Smooth muscle cell (in vitro differentiated cells): ENCODE data around the gene OPN3. TPM values are rescaled to one million over a fixed set of nuclear protein-coding genes. Genes with fewer than 3 reads are reported as not detected.

Experiments
- DNase-seq: peaks from one replicate; lab custom pipeline; 2025; ENCODE audit not compliant: unreplicated experiment; lab: John Stamatoyannopoulos, UW
- H2AFZ ChIP-seq: fragments of 200-600 bp; sonication (generic); 2 replicates; pipeline ENCODE4 v1.6.0; 2016; ENCODE audit warnings: antibody characterized with exemption, low read depth, mild to moderate bottlenecking
- H3F3A ChIP-seq: fragments of 200-600 bp; sonication (generic); 2 replicates; pipeline ENCODE4 v1.6.0; 2017; ENCODE audit warnings: antibody characterized with exemption, low read depth
- H3K27ac ChIP-seq: fragments of 200-600 bp; sonication (generic); 2 replicates; pipeline ENCODE4 v1.5.1; 2016; ENCODE audit warnings: low read depth, mild to moderate bottlenecking
- H3K27me3 ChIP-seq: fragments of 200-600 bp; sonication (generic); 2 replicates; pipeline ENCODE4 v1.6.1; 2016; ENCODE audit warnings: low read depth, mild to moderate bottlenecking
- H3K36me3 ChIP-seq: fragments of 200-600 bp; sonication (generic); 2 replicates; pipeline ENCODE4 v1.5.1; 2016; ENCODE audit warnings: low read depth
- H3K4me1 ChIP-seq: fragments of 200-600 bp; sonication (generic); 2 replicates; pipeline ENCODE4 v1.5.1; 2016; ENCODE audit warnings: low read depth
- H3K4me2 ChIP-seq: fragments of 200-600 bp; sonication (generic); 2 replicates; pipeline ENCODE4 v1.6.0; 2016; ENCODE audit warnings: mild to moderate bottlenecking
- H3K4me3 ChIP-seq: fragments of 200-600 bp; sonication (generic); 2 replicates; pipeline ENCODE4 v1.5.1; 2016; ENCODE audit warnings: mild to moderate bottlenecking
- H3K79me2 ChIP-seq: fragments of 200-600 bp; sonication (generic); 2 replicates; pipeline ENCODE4 v1.6.0; 2016; ENCODE audit warnings: low read depth, mild to moderate bottlenecking
- H3K9ac ChIP-seq: fragments of 200-600 bp; sonication (generic); 2 replicates; pipeline ENCODE4 v1.6.0; 2016; ENCODE audit warnings: low read depth
- H3K9me3 ChIP-seq: fragments of 200-600 bp; sonication (generic); replicated peaks from 2 replicates; pipeline ENCODE4 v1.5.1; 2016; ENCODE audit warnings: low read depth
- H4K20me1 ChIP-seq: fragments of 200-600 bp; sonication (generic); 2 replicates; pipeline ENCODE4 v1.6.0; 2016; ENCODE audit warnings: low read depth
- WGBS: methylation state at CpG from one replicate; pipeline ENCODE4 v1.1.7; 2016; ENCODE audit warnings: low lambda C conversion rate; 5-methylcytosine and 5-hydroxymethylcytosine counted together
- polyA plus RNA-seq: library from polyadenylated mRNA; unstranded; fragments of >200 nt; fragmentation: Nextera tagmentation; extraction: Ambion mirVana; gene quantifications from 2 replicates; pipeline ENCODE4 v1.2.1, GENCODE V29; 2016
- total RNA-seq: library from RNA; depleted of rRNA; stranded (reverse); fragments of >200 nt; gene quantifications from 2 replicates; pipeline ENCODE4 v1.2.3, GENCODE V29; 2014
- TF ChIP-seq, protein P1 (sequence below): fragments of 200-600 bp; sonication (generic); IDR thresholded peaks from 2 replicates; pipeline ENCODE4 v1.5.1; 2017; ENCODE audit warnings: borderline replicate concordance, mild to moderate bottlenecking, antibody characterized with exemption; ENCODE audit not compliant: insufficient read depth, poor library complexity, severe bottlenecking

OPN3 gene
- total and polyA plus RNA-seq, 2 experiments from 2014 or later = 24.8 to 33.0 TPM

DNA sequence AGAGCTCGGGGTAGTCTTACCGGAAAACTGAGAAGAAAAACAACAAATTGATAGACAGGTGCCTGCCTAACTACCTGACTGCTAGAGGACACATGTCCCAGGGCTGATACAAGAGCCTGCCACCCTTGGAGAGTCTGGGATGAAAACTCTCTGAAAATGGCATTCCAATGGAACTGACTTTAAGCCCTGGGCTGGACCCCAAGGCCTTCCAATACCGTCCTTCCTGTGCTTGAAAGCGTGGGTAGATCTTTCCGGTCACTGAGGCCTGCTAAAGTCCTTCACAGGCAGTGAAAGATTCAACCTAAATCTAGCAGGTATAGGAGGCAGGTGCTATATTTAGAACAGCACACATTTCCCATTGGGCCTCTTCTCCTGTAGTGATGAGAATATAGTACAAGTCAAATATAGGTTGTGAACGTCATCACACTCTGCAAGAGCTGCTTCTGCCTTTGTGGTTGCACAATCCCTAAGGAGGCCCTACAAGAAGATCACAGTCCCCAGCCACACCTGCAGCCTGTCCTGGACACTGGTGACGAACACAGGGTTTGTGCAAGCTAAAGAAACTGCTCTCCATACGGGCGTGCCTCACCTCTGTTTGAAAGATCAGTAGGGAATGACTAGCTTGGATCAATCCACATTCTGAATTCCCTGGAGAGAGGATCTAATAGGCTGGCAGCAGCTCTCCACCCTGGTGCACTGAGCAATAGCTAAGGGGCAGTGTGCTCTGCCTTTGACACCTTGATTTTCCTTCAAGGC, 876 bp upstream of the OPN3 start:
- Histone ChIP-seq H3F3A (peaks cover 6% of the 10 kb centered on the region), H2AFZ (peak overlapping the region; percentile 88), H3K27ac (peak overlapping the region; percentile 39), H3K4me3 (peak overlapping the region; percentile 93), H4K20me1 (peaks cover 17% of the 10 kb centered on the region), H3K9ac (no peak overlapping the region), H3K9me3 (no peaks in the 10 kb centered on the region), H3K79me2 (peaks cover 25% of the 10 kb centered on the region), H3K36me3 (no peaks in the 10 kb centered on the region), H3K4me2 (peak overlapping the region; percentile 99), H3K27me3 (no peaks in the 10 kb centered on the region), H3K4me1 (peaks cover 27% of the 10 kb centered on the region)
- no peak for DNase-seq
- TF ChIP-seq, protein P1, sequence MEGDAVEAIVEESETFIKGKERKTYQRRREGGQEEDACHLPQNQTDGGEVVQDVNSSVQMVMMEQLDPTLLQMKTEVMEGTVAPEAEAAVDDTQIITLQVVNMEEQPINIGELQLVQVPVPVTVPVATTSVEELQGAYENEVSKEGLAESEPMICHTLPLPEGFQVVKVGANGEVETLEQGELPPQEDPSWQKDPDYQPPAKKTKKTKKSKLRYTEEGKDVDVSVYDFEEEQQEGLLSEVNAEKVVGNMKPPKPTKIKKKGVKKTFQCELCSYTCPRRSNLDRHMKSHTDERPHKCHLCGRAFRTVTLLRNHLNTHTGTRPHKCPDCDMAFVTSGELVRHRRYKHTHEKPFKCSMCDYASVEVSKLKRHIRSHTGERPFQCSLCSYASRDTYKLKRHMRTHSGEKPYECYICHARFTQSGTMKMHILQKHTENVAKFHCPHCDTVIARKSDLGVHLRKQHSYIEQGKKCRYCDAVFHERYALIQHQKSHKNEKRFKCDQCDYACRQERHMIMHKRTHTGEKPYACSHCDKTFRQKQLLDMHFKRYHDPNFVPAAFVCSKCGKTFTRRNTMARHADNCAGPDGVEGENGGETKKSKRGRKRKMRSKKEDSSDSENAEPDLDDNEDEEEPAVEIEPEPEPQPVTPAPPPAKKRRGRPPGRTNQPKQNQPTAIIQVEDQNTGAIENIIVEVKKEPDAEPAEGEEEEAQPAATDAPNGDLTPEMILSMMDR = no peak
- 94% methylated on average over 9 of the region's 9 CpGs for WGBS

DNA sequence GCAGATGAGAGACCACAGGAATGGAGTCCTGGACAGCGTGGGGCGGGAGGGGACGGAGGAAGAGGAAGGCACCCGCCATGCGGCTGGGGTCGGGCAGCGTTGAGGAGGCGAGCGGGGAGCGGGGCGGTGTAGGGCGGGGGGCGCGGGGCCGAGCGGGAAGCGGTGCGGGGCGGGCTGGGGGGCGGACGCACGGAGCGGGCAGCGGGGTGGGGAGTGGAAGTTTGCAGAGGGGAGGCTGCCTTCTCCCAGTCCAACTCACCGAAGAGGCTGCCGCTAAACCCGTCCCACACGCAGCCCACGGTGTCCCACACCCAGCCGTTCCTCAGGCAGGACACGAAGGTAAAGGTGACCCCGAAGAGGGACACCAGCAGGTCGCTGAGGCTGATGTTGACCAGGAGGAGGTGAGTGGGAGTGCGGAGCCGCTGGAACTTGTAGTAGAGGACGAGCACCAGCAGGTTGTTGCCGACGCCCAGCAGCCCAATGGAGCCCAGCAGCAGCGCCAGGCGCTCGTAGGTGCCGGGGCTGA, 483 bp downstream of the OPN3 start:
- Histone ChIP-seq H3K79me2 (peaks cover 34% of the 10 kb centered on the region), H3K4me3 (peak overlapping the region; percentile 93), H3F3A (peaks cover 6% of the 10 kb centered on the region), H3K4me1 (peaks cover 27% of the 10 kb centered on the region), H3K27ac (peak overlapping the region; percentile 9), H3K36me3 (no peaks in the 10 kb centered on the region), H3K27me3 (no peaks in the 10 kb centered on the region), H4K20me1 (peaks cover 17% of the 10 kb centered on the region), H3K9me3 (no peaks in the 10 kb centered on the region), H3K9ac (peak overlapping the region; percentile 80), H3K4me2 (peak overlapping the region; percentile 99), H2AFZ (peak overlapping the region; percentile 98)
- WGBS = 2% methylated on average over 16 of the region's 42 CpGs
- peak; percentile 45 for DNase-seq
- TF ChIP-seq, protein P1 = no peak

DNA sequence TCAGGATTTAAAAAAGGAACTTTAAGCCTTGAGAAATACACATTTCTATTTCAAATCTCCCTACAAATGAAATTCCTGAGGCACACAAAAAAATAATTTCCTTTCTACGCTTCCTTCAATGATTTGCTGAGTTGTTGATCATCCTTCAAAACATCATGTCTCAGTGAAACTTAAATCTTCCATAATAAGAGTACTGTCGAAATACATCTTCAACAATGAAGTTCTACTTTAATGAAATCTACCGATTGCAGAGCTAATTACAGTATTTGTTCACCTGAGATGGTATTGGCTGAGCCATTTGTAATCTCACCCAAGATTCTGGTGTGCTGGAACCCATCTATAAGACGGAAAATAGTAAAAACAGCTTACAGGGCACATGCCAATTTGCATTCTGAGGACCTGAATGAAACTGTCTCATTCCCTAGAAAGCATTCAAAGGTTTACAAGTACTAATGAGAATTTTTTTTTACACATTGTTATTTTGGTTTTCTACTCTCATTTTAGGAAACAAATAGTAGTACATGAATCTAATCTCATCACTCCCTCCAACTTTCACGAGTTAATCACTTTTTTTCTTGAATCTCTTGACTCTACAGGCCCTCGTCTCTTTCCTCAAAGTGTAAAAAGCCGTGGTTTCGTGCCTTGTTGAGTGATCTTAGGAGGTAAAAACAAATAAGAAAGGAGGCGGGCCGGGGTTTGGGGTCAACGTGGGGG, 1.1 kb downstream of the OPN3 start:
- 13% methylated on average over 11 of the region's 11 CpGs for WGBS
- Histone ChIP-seq H3K4me1 (peaks cover 27% of the 10 kb centered on the region), H3K9me3 (no peaks in the 10 kb centered on the region), H3K4me3 (peak overlapping the region; percentile 93), H3K36me3 (no peaks in the 10 kb centered on the region), H3K27me3 (no peaks in the 10 kb centered on the region), H3K4me2 (peak overlapping the region; percentile 99), H3K79me2 (peaks cover 36% of the 10 kb centered on the region), H3K27ac (peak overlapping the region; percentile 9), H3F3A (peaks cover 6% of the 10 kb centered on the region), H2AFZ (peak overlapping the region; percentile 77), H3K9ac (peak overlapping the region; percentile 80), H4K20me1 (peaks cover 17% of the 10 kb centered on the region)
- TF ChIP-seq, protein P1 = no peak
- no peak for DNase-seq
